ENCODE results near the gene PKN3.

Gene PKN3

DNA sequence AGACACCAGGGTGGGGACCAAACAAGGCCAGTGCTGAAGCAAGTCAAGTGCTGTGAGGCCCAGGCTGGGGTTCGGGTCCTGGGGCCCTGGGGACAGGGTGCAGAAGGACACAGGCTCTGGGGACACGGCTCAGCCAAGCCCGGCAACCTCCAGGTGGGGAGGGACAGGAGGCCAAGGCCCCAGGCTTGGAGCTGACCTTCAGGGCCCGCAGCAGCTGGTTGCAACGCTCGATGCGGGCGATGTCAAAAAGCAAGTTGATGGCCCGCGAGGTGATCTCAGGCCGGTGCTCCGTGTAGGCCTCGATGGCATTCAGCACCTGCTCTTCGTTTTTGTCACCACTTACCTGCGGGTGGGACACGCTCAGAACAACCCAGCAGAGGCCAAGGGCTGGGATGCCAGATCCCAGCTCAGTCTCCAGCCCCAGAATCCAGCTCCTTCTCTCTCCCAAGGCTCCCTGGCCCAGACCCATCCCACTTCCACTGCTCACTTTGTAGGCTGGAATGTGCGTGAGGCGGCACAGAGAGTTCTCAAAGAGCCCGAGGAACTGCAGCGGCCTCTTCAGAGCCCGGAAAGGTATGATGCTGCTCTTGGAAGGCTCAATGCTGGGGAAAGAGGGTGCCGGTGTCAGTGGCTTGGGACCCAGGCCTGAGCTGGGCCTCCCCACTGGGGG, 48.8 kb downstream of the PKN3 start:
- no peak for DNase-seq

DNA sequence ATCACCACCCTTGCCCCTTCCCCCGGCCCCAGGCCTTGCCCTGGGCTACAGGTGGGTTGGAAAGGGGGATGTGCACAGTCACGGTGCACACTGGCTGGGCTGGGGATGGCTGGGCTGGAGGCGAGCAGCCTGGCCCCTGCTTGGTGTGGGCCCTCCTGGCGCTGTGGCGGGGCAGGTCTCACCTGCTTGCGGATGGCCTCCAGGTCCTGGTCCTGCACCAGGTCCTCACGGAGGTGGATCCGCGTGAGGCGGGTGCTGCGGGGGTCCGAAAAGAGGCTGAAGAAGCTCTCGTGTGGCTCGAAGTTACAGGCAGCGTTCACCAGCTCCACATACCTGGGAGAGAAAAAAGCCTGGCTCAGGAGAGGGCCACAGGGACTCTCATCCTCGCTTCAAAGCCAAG, 51.3 kb downstream of the PKN3 start:
- DNase-seq: no peak

DNA sequence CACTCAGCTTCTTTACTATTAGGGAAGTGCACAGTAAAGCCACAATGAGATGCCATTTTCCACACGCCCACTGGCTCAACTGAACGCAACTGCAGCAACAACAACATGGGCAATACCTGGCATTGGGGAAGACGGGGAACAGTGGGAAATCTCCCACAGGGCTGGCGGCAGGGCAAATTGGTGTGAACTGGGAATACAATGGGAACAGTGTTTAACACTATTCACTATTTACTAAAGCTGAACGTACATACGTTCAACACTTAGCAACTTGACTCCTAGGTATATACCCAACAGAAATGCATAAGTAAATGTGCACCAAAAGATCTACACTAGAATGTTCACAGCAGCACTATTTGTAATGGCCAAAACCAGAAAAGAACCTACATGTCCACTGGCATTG, 55.3 kb downstream of the PKN3 start:
- no peak for DNase-seq

DNA sequence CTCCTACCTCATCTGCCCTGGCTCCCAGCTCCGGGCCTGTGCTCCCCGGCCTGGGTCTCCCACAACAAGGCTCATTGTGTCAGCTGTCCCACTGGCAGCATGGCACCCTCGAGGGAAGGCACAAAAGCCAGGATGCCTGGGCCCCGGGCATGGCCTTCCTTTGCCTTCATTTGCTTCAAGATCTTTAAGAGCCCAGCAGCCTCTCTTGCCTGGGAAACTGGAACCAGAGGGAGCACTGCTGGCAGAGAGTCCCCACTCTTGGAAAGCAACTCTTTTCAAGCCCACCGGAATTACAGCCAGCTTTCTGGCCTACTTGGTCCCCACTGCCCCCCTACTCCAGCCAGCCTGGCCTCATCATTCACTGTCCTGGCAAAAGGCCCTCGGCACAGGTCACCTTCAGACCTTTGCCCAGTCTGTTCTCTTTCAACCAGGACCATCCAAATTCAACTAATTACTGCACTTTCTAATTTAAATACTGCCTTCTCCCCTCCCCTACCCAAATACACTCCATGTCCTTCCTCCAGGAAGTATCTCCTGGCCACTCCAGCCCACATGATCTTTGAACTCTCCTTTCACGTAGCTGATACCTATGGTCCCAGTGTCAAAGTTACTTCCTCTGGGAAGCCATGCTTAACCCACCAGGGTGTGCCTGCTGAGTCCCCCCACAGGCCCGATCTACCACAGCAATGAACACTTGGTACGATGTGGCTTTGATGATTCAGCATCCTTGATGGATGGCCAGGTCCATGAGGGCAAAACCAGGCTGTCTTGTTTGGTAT, 60.6 kb downstream of the PKN3 start:
- no peak for DNase-seq

DNA sequence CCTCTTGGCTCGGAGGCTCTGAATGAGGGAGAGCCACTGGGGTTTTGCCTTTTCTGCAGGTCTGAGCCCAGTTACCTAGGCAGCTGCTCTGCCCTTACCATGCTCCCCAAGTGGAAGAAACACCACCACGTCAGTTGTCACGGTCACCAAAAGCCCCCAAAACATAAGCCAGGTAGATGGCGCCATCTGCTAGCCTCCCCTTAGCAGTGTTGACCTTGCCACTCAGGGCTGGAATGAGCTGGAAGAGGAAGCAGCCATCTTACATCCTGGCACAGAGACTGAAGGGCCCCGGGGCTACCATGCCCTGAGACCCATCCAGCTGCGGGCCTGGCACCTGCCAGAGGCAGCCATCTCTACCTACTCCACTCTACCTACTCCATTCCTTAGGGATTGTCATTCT, 62.1 kb downstream of the PKN3 start:
- no peak for DNase-seq

DNA sequence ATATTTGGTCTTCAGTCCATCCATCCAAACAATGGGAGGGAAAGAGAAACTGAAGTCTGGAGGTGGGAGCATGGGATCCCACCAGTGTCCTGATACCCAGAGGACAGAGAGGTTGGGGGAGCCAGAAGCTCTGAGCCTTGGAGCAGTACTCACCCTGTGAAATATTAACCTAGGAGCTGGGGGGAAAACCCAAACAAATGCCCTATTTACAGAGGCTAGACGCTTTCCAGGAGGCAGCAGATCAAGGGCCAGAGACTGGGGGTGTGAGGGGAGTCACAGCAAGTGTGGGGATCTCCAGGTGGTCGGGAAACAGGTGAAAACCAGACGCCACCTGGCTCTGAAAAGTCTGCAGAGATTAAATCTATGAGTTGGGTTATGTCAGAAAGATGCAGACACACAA, 63.2 kb downstream of the PKN3 start:
- no peak for DNase-seq

DNA sequence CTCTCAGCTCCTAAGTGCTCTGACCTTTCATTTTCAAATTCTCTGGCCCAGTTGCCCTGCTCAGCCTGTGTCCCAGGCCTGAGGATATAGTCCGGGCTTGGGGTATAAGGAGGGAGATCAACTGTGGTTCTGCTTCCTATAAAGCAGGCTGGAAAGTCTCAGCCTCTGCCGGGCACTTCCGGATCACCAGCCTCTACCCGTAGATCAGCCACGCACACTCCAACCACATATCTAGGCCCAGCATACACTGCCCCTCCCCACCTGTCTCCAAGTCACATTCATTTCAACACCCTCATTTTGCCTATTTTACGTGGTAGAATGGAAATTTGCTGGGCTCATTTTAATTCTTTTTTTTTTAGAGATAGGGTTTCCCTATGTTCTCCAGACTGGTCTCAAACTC, 66.3 kb downstream of the PKN3 start:
- no peak for DNase-seq

All from DMS 273 treated with DMSO at 0.1 percent for 48 hours (cell line).